Loucy (cell line): ENCODE measurements around the gene UBL7.

Source experiments
- CTCF ChIP-seq: fragments of 200-600 bp; sonication (generic); conservative IDR thresholded peaks from 2 replicates; pipeline ENCODE4 v1.5.1; 2014; ENCODE audit warnings: mild to moderate bottlenecking, antibody characterized with exemption, low read length
- EZH2phosphoT487 ChIP-seq: fragments of 200-600 bp; IDR thresholded peaks from 2 replicates; pipeline ENCODE4 v1.6.1; 2018; ENCODE audit warnings: antibody characterized with exemption, mild to moderate bottlenecking, moderate library complexity, borderline replicate concordance

GRCh38 chr15:74410502-74410901 is 50.5 kb downstream of the UBL7 start:
- no peak for TF ChIP-seq CTCF
- no peak for TF ChIP-seq EZH2phosphoT487
